Bronchial epithelial cell (primary cell): ENCODE data around the gene LY6G6D. TPM values are rescaled to one million over a fixed set of nuclear protein-coding genes. Genes with fewer than 3 reads are reported as not detected.

Experiments
- DNase-seq: peaks from one replicate; pipeline ENCODE4 v3.0.0-alpha.2; 2010; ENCODE audit warnings: low read depth
- FAIRE-seq: peaks from 2 replicates; lab custom pipeline; 2011; peaks lifted over from hg19 to GRCh38; lab: Jason Lieb, UNC
- H3K27me3 ChIP-seq: 2 replicates; pipeline ENCODE4 v1.5.1; 2011; ENCODE audit warnings: low read length; ENCODE audit not compliant: control insufficient read depth, insufficient read depth
- H3K36me3 ChIP-seq: 2 replicates; pipeline ENCODE4 v1.5.1; 2011; ENCODE audit warnings: low read length; ENCODE audit not compliant: control insufficient read depth, insufficient read depth
- H3K4me3 ChIP-seq: 2 replicates; pipeline ENCODE4 v1.5.1; 2011; ENCODE audit warnings: mild to moderate bottlenecking, low read depth, low read length, control low read depth
- CTCF ChIP-seq: IDR thresholded peaks from 2 replicates; pipeline ENCODE4 v1.5.1; 2011; ENCODE audit warnings: mild to moderate bottlenecking, moderate library complexity, low read length, control low read depth, inconsistent platforms; ENCODE audit not compliant: insufficient read depth, severe bottlenecking
- total RNA-seq: library from RNA; depleted of rRNA; stranded (reverse); fragments of >200 nt; gene quantifications from 2 replicates; pipeline ENCODE4 v1.2.1, GENCODE V29; 2014

LY6G6D gene
- total RNA-seq, 1 donor from 2014 or later, result not detected

- FAIRE-seq (peak; percentile 75), DNase-seq (no peak)
- peak; percentile 57 for TF ChIP-seq CTCF
- no peaks in the 10 kb centered on the region for H3K27me3 ChIP-seq
- no peak overlapping the region for H3K4me3 ChIP-seq
- no peaks in the 10 kb centered on the region for H3K36me3 ChIP-seq
Observed at GRCh38 chr6:31712296-31712695, 2.9 kb upstream of the LY6G6D start.

GRCh38 chr6:31713465-31713864, 1.7 kb upstream of the LY6G6D start:
- no peaks in the 10 kb centered on the region for H3K36me3 ChIP-seq
- DNase-seq (no peak), FAIRE-seq (no peak)
- no peak for TF ChIP-seq CTCF
- H3K27me3 ChIP-seq, result no peaks in the 10 kb centered on the region
- no peak overlapping the region for H3K4me3 ChIP-seq

- Histone ChIP-seq H3K27me3 (no peaks in the 10 kb centered on the region), H3K4me3 (no peak overlapping the region), H3K36me3 (no peaks in the 10 kb centered on the region)
- DNase-seq (no peak), FAIRE-seq (no peak)
- no peak for TF ChIP-seq CTCF
Observed at GRCh38 chr6:31713991-31714684, 1.0 kb upstream of the LY6G6D start.

DNA sequence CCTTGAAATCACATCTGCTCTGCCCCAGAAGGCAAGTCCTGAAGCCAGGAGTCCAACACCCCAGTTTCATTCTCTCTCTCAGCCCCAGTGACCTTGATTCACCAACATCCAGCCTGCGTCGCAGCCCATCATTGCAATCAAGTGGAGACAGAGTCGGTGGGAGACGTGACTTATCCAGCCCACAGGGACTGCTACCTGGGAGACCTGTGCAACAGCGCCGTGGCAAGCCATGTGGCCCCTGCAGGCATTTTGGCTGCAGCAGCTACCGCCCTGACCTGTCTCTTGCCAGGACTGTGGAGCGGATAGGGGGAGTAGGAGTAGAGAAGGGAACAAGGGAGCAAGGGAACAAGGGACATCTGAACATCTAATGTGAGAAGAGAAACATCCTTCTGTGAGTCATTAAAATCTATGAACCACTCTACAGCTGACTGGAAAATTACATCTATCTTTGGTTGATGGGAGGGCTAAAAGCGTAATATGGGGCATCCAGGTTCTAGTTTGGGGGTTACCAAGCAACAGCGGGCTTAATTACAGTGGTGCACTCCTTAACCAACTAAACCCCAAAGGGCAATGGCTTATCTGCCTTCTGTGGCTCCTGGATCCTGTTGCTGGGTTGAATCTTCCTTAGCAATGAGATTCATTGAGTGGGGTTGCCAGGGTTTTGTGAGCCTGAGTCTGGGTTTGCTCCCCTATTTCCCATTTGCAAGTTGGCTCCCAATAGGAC, 2.5 kb downstream of the LY6G6D start:
- DNase-seq, result no peak

GRCh38 chr6:31718265-31718664, 3.1 kb downstream of the LY6G6D start:
- Histone ChIP-seq H3K27me3 (no peaks in the 10 kb centered on the region), H3K36me3 (no peaks in the 10 kb centered on the region), H3K4me3 (no peak overlapping the region)
- FAIRE-seq (no peak), DNase-seq (peak; percentile 93)
- TF ChIP-seq CTCF, result no peak

More for the DNA sequence above, 2.5 kb downstream of the LY6G6D start:
- TF ChIP-seq CTCF, result peak; percentile 30
- FAIRE-seq, result no peak
- Histone ChIP-seq H3K27me3 (no peaks in the 10 kb centered on the region), H3K4me3 (no peak overlapping the region), H3K36me3 (no peaks in the 10 kb centered on the region)
